WTC11 (cell line): ENCODE results near the gene HOXA10. TPM values are rescaled to one million over a fixed set of nuclear protein-coding genes. Genes with fewer than 3 reads are reported as not detected.

Experiments used
- ATAC-seq: fragments of 200-7000 bp; cut with Tn5 transposase; 2 replicates; pipeline ENCODE4 v1.10.0; 2021; ENCODE audit warnings: mild to moderate bottlenecking, moderate library complexity
- CTCF ChIA-PET: fragments of 300-600 bp; sonication (Branson Sonifier 250); formaldehyde crosslinking; loops from one replicate; lab custom pipeline; 2021; ENCODE audit warnings: antibody characterized with exemption; lab: Charles Lee
- POLR2A ChIA-PET: fragments of 350-600 bp; sonication (Branson Sonifier 250); formaldehyde crosslinking; loops from one replicate; lab custom pipeline; 2021; ENCODE audit warnings: antibody characterized with exemption; lab: Charles Lee
- DNase-seq: peaks from one replicate; pipeline ENCODE4 v3.0.0; 2021; ENCODE audit warnings: low spot score
- H3K27ac Mint-ChIP-seq: 2 replicates; pipeline ENCODE4 v1.8.0; 2021; ENCODE audit warnings: mixed read lengths
- H3K27me3 Mint-ChIP-seq: 2 replicates; pipeline ENCODE4 v1.8.0; 2021; ENCODE audit warnings: low read depth, mild to moderate bottlenecking, moderate library complexity, mixed read lengths
- H3K36me3 Mint-ChIP-seq: 2 replicates; pipeline ENCODE4 v1.8.0; 2021; ENCODE audit warnings: mixed read lengths
- H3K4me1 Mint-ChIP-seq: 2 replicates; pipeline ENCODE4 v1.8.0; 2022; ENCODE audit warnings: mixed read lengths
- H3K4me3 Mint-ChIP-seq: 2 replicates; pipeline ENCODE4 v1.8.0; 2021; ENCODE audit warnings: mild to moderate bottlenecking, moderate library complexity, mixed read lengths
- H3K9me3 Mint-ChIP-seq: 2 replicates; pipeline ENCODE4 v1.8.0; 2021; ENCODE audit warnings: mixed read lengths
- AR ChIP-seq: fragments of 250-450 bp; sonication (Bioruptor Pico); IDR thresholded peaks from 2 replicates; pipeline ENCODE4 v1.9.0; 2021; ENCODE audit warnings: mild to moderate bottlenecking
- CBFB ChIP-seq: sonication (generic); formaldehyde crosslinking; IDR thresholded peaks from 2 replicates; pipeline ENCODE4 v1.8.1; 2022; ENCODE audit warnings: mild to moderate bottlenecking, low read depth, missing genetic modification reagents
- CTCF ChIP-seq: fragments of 200-600 bp; IDR thresholded peaks from 2 replicates; pipeline ENCODE4 v1.8.0; 2022; ENCODE audit warnings: antibody characterized with exemption
- E2F1 ChIP-seq: sonication (generic); formaldehyde crosslinking; IDR thresholded peaks from 2 replicates; pipeline ENCODE4 v1.8.0; 2022; ENCODE audit warnings: mild to moderate bottlenecking, missing genetic modification reagents
- FOXP1 ChIP-seq: sonication (generic); formaldehyde crosslinking; IDR thresholded peaks from 2 replicates; pipeline ENCODE4 v1.8.0; 2022; ENCODE audit warnings: missing genetic modification reagents, mild to moderate bottlenecking, moderate library complexity, borderline replicate concordance
- NR2C2 ChIP-seq: sonication (generic); formaldehyde crosslinking; IDR thresholded peaks from 2 replicates; pipeline ENCODE4 v1.8.0; 2022; ENCODE audit warnings: mild to moderate bottlenecking, missing genetic modification reagents
- PRDM15 ChIP-seq: sonication (generic); formaldehyde crosslinking; IDR thresholded peaks from 2 replicates; pipeline ENCODE4 v1.8.0; 2022; ENCODE audit warnings: missing genetic modification reagents
- RELA ChIP-seq: sonication (generic); formaldehyde crosslinking; IDR thresholded peaks from 2 replicates; pipeline ENCODE4 v1.8.1; 2022; ENCODE audit warnings: missing genetic modification reagents, mild to moderate bottlenecking, borderline replicate concordance
- SMAD3 ChIP-seq: sonication (generic); formaldehyde crosslinking; IDR thresholded peaks from 2 replicates; pipeline ENCODE4 v1.8.0; 2022; ENCODE audit warnings: missing genetic modification reagents, mild to moderate bottlenecking, borderline replicate concordance
- SOX15 ChIP-seq: fragments of 250-450 bp; sonication (Bioruptor Pico); IDR thresholded peaks from 2 replicates; pipeline ENCODE4 v1.9.0; 2021; ENCODE audit warnings: mild to moderate bottlenecking
- TEAD1 ChIP-seq: sonication (generic); formaldehyde crosslinking; IDR thresholded peaks from 2 replicates; pipeline ENCODE4 v1.8.0; 2022; ENCODE audit warnings: mild to moderate bottlenecking, missing genetic modification reagents
- TP53 ChIP-seq: sonication (generic); formaldehyde crosslinking; IDR thresholded peaks from 2 replicates; pipeline ENCODE4 v1.8.1; 2023; ENCODE audit warnings: mild to moderate bottlenecking, missing genetic modification reagents
- ZNF121 ChIP-seq: sonication (generic); formaldehyde crosslinking; IDR thresholded peaks from 2 replicates; pipeline ENCODE4 v1.8.0; 2023; ENCODE audit warnings: missing genetic modification reagents
- ZNF138 ChIP-seq: sonication (generic); formaldehyde crosslinking; conservative IDR thresholded peaks from 2 replicates; pipeline ENCODE4 v1.8.1; 2022; ENCODE audit warnings: mild to moderate bottlenecking, moderate library complexity, missing genetic modification reagents
- ZNF219 ChIP-seq: sonication (generic); formaldehyde crosslinking; IDR thresholded peaks from 2 replicates; pipeline ENCODE4 v1.8.0; 2023; ENCODE audit warnings: missing genetic modification reagents, mild to moderate bottlenecking, borderline replicate concordance
- ZNF416 ChIP-seq: fragments of 250-450 bp; sonication (Bioruptor Pico); IDR thresholded peaks from 2 replicates; pipeline ENCODE4 v1.9.0; 2021; ENCODE audit warnings: mild to moderate bottlenecking, inconsistent platforms
- total RNA-seq: library from RNA; stranded (reverse); gene quantifications from 3 replicates; pipeline ENCODE4 v1.2.3, GENCODE V29; 2021
- TF ChIP-seq, protein P1 (sequence below): sonication (generic); formaldehyde crosslinking; IDR thresholded peaks from 2 replicates; pipeline ENCODE4 v1.8.1; 2023; ENCODE audit warnings: mild to moderate bottlenecking, missing genetic modification reagents
- TF ChIP-seq, protein P2 (sequence below): sonication (generic); formaldehyde crosslinking; IDR thresholded peaks from 2 replicates; pipeline ENCODE4 v1.8.1; 2022; ENCODE audit warnings: missing genetic modification reagents, borderline replicate concordance

HOXA10 gene
- total RNA-seq, 1 experiment from 2014 or later: 0.07 TPM

DNA sequence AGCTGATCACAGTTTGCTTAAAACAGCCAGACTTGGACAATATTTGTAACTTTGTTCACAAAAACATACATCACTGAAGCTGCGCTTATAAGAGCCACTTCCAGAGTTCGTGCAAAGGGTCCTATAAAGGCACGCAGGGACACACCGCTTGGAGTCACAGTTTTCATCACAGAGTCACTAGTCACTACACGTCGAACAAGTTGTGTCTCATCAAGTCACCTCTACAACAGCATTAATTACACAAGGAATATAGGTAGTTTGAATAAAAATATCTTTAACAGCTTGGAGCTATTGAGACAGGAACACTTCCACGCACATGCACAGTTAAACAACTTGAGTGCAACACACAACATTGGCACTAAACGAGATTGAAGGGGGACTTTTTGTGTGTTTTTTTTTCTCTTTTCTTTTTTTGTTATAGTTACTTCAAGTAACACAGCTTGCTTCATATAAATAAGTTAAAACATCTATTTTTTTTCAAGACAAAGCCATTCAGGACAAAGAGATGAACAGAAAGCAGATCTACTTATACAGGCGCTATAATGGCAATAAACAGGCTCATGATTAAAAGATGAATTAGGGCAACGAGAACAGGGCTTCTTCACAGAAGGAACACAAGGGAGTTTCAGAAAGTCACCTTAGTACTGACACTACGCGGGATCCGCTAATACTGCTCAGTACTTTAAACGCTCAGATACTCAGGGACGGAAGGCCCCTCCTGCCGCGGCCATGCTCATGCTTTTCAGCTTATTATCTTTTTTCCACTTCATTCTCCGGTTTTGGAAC lies 32.8 kb downstream of the HOXA10 start:
- Mint-ChIP-seq H3K4me3 (no peak overlapping the region), H3K27me3 (peaks cover 100% of the 10 kb centered on the region), H3K36me3 (no peaks in the 10 kb centered on the region), H3K4me1 (peaks cover 20% of the 10 kb centered on the region), H3K27ac (no peak overlapping the region), H3K9me3 (no peaks in the 10 kb centered on the region)
- DNase-seq (no peak), ATAC-seq (no peak)
- ChIA-PET CTCF (interaction anchor here (0.9 to 3.8 kb wide), 5 partner anchors 9 to 284 kb away, joined by 3 to 39 read pairs (median 3); partner anchors contain the start of gene HOXA7), POLR2A (no interaction called here)
- TF ChIP-seq TP53 (CRISPR knock-in tag) (no peak), SMAD3 (CRISPR knock-in tag) (no peak), ZNF219 (CRISPR knock-in tag) (no peak), CTCF (no peak)

GRCh38 chr7:27140126-27140857 lies 33.8 kb downstream of the HOXA10 start:
- ATAC-seq: no peak
- H3K36me3 Mint-ChIP-seq: no peaks in the 10 kb centered on the region
- no peak for TF ChIP-seq TEAD1
- TF ChIP-seq FOXP1 (CRISPR knock-in tag): no peak
- TF ChIP-seq, protein P1, sequence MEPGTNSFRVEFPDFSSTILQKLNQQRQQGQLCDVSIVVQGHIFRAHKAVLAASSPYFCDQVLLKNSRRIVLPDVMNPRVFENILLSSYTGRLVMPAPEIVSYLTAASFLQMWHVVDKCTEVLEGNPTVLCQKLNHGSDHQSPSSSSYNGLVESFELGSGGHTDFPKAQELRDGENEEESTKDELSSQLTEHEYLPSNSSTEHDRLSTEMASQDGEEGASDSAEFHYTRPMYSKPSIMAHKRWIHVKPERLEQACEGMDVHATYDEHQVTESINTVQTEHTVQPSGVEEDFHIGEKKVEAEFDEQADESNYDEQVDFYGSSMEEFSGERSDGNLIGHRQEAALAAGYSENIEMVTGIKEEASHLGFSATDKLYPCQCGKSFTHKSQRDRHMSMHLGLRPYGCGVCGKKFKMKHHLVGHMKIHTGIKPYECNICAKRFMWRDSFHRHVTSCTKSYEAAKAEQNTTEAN: no peak
- TF ChIP-seq RELA: no peak
- no peak for TF ChIP-seq NR2C2 (CRISPR knock-in tag)
- TF ChIP-seq ZNF138 (CRISPR knock-in tag): no peak
- no peak for TF ChIP-seq ZNF121
- TF ChIP-seq SOX15 (CRISPR knock-in tag): no peak
- TF ChIP-seq ZNF416 (CRISPR knock-in tag): no peak
- TF ChIP-seq E2F1 (CRISPR knock-in tag): no peak
- TF ChIP-seq PRDM15 (CRISPR knock-in tag): no peak
- TF ChIP-seq CBFB: no peak
- TF ChIP-seq, protein P2, sequence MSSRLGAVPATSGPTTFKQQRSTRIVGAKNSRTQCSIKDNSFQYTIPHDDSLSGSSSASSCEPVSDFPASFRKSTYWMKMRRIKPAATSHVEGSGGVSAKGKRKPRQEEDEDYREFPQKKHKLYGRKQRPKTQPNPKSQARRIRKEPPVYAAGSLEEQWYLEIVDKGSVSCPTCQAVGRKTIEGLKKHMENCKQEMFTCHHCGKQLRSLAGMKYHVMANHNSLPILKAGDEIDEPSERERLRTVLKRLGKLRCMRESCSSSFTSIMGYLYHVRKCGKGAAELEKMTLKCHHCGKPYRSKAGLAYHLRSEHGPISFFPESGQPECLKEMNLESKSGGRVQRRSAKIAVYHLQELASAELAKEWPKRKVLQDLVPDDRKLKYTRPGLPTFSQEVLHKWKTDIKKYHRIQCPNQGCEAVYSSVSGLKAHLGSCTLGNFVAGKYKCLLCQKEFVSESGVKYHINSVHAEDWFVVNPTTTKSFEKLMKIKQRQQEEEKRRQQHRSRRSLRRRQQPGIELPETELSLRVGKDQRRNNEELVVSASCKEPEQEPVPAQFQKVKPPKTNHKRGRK (CRISPR knock-in tag): no peak
- no peak for TF ChIP-seq AR (CRISPR knock-in tag)
- TF ChIP-seq, all 79 proteins: peak for 0
- no peak for DNase-seq
- Mint-ChIP-seq H3K4me1 (peaks cover 23% of the 10 kb centered on the region), H3K9me3 (no peaks in the 10 kb centered on the region), H3K4me3 (no peak overlapping the region), H3K27ac (no peak overlapping the region), H3K27me3 (peaks cover 100% of the 10 kb centered on the region)
- CTCF ChIA-PET: interaction anchor here (0.9 to 3.8 kb wide), 3 partner anchors 21 to 458 kb away, joined by 3 to 39 read pairs (median 4); no protein-coding TSS in a partner anchor
- POLR2A ChIA-PET: no interaction called here
